T-helper 9 cell (primary cell): ENCODE results near the gene ANO4.

Source experiments
- DNase-seq: peaks from one replicate; pipeline ENCODE4 v3.0.0-alpha.2; 2020
- total RNA-seq, 2 donors: gene quantifications; one replicate each; lab custom pipeline; 2026; lab: John Stamatoyannopoulos, UW

ANO4 gene
- total RNA-seq, result 0 reads per million in 2 donors

- DNase-seq, result no peak
Measured at GRCh38 chr12:100794441-100795173, at the start of gene ANO4. ANO4 (plus strand) TSS chr12:100794776; CDS start chr12:100901786, 107,010 bp downstream.

- no peak for DNase-seq
Measured at GRCh38 chr12:100745378-100746071, 49.1 kb upstream of the ANO4 start.

- DNase-seq, result no peak
Measured at GRCh38 chr12:100752841-100753240, 41.7 kb upstream of the ANO4 start.

- DNase-seq, result no peak
Measured at GRCh38 chr12:100753837-100754236, 40.7 kb upstream of the ANO4 start.

GRCh38 chr12:100755186-100755585 lies 39.4 kb upstream of the ANO4 start:
- DNase-seq, result no peak

- DNase-seq, result no peak
Measured at GRCh38 chr12:100758083-100758482, 36.5 kb upstream of the ANO4 start.

GRCh38 chr12:100767371-100767770 lies 27.2 kb upstream of the ANO4 start:
- DNase-seq, result no peak

GRCh38 chr12:100767950-100768349 lies 26.6 kb upstream of the ANO4 start:
- no peak for DNase-seq

GRCh38 chr12:100778967-100779590 lies 15.5 kb upstream of the ANO4 start:
- no peak for DNase-seq

- no peak for DNase-seq
Measured at GRCh38 chr12:100789146-100789545, 5.4 kb upstream of the ANO4 start.

- DNase-seq, result no peak
Measured at GRCh38 chr12:100789975-100790374, 4.6 kb upstream of the ANO4 start.

- DNase-seq, result no peak
Measured at GRCh38 chr12:100790552-100790951, 4.0 kb upstream of the ANO4 start.

- DNase-seq, result no peak
Measured at GRCh38 chr12:100793182-100793581, 1.4 kb upstream of the ANO4 start.

- no peak for DNase-seq
Measured at GRCh38 chr12:100795174-100795799, 711 bp downstream of the ANO4 start.

GRCh38 chr12:100795800-100796179 lies 1.2 kb downstream of the ANO4 start:
- no peak for DNase-seq

- no peak for DNase-seq
Measured at GRCh38 chr12:100796621-100797020, 2.0 kb downstream of the ANO4 start.

- no peak for DNase-seq
Measured at GRCh38 chr12:100797246-100797645, 2.7 kb downstream of the ANO4 start.

- no peak for DNase-seq
Measured at GRCh38 chr12:100797786-100798185, 3.2 kb downstream of the ANO4 start.

- no peak for DNase-seq
Measured at GRCh38 chr12:100798286-100799160, 3.9 kb downstream of the ANO4 start.

GRCh38 chr12:100799770-100800169 lies 5.2 kb downstream of the ANO4 start:
- DNase-seq, result no peak

- no peak for DNase-seq
Measured at GRCh38 chr12:100800723-100801122, 6.1 kb downstream of the ANO4 start.

GRCh38 chr12:100801320-100801719 lies 6.7 kb downstream of the ANO4 start:
- DNase-seq, result no peak
